CD4-positive, alpha-beta T cell (primary cell): ENCODE results near the gene GBA3. TPM values are rescaled to one million over a fixed set of nuclear protein-coding genes. Genes with fewer than 3 reads are reported as not detected.

Experiments
- ATAC-seq: fragments of 200-7000 bp; cut with Tn5 transposase; one replicate; pipeline ENCODE4 v1.10.0; 2022; ENCODE audit warnings: mild to moderate bottlenecking; ENCODE audit not compliant: poor library complexity
- CTCF ChIA-PET: fragments of 350-600 bp; sonication (Branson Sonifier 250); formaldehyde crosslinking; loops from one replicate; lab custom pipeline; 2021; ENCODE audit warnings: antibody characterized with exemption, inconsistent platforms; lab: Charles Lee
- POLR2A ChIA-PET: fragments of 350-600 bp; sonication (Branson Sonifier 250); formaldehyde crosslinking; loops from one replicate; lab custom pipeline; 2021; ENCODE audit warnings: antibody characterized with exemption, inconsistent platforms; lab: Charles Lee
- DNase-seq, 14 experiments: peaks; one replicate each; pipeline ENCODE4 v3.0.0-alpha.2; 2013 to 2020; ENCODE audit warnings: mixed read lengths in 2 of 14
- H3K27ac ChIP-seq, 2 donors: one replicate each; pipeline versions ENCODE4 v1.5.1 to v1.7.0; 2013; ENCODE audit warnings: low read length in 2 of 2, low read depth in 1 of 2, mild to moderate bottlenecking in 1 of 2
- H3K27me3 ChIP-seq, 2 experiments: 1 replicate in 1 of 2; 2 replicates in 1 of 2; pipeline versions ENCODE4 v1.6.1 to v1.7.0; 2013; ENCODE audit warnings: low read length in 2 of 2, control low read depth in 1 of 2, mild to moderate bottlenecking in 1 of 2, moderate library complexity in 1 of 2; ENCODE audit not compliant: insufficient read depth in 2 of 2, control insufficient read depth in 1 of 2
- H3K36me3 ChIP-seq: one replicate; pipeline ENCODE4 v1.6.1; 2013; ENCODE audit warnings: low read length, control low read depth; ENCODE audit not compliant: insufficient read depth
- H3K4me1 ChIP-seq: one replicate; pipeline ENCODE4 v1.6.1; 2013; ENCODE audit warnings: low read length, control low read depth; ENCODE audit not compliant: insufficient read depth
- H3K4me3 ChIP-seq: one replicate; pipeline ENCODE4 v1.5.1; 2013; ENCODE audit warnings: mild to moderate bottlenecking, low read length, moderate library complexity
- H3K9me3 ChIP-seq, 2 experiments: 1 replicate in 1 of 2; 2 replicates in 1 of 2; pipeline versions ENCODE4 v1.6.1 to v1.7.0; 2013; ENCODE audit warnings: low read length in 2 of 2, mild to moderate bottlenecking in 2 of 2, control low read depth in 1 of 2, moderate library complexity in 1 of 2; ENCODE audit not compliant: control insufficient read depth in 1 of 2, insufficient read depth in 1 of 2
- H3K27ac Mint-ChIP-seq: one replicate; pipeline ENCODE4 v1.8.0; 2020; ENCODE audit warnings: mixed read lengths
- H3K27me3 Mint-ChIP-seq: one replicate; pipeline ENCODE4 v1.8.0; 2021; ENCODE audit warnings: mixed read lengths
- H3K36me3 Mint-ChIP-seq: one replicate; pipeline ENCODE4 v1.8.0; 2021; ENCODE audit warnings: low read depth, mixed read lengths
- H3K4me1 Mint-ChIP-seq: one replicate; pipeline ENCODE4 v1.8.0; 2021; ENCODE audit warnings: low read depth, mixed read lengths
- H3K4me3 Mint-ChIP-seq: one replicate; pipeline ENCODE4 v1.8.0; 2020; ENCODE audit warnings: mild to moderate bottlenecking, mixed read lengths
- H3K9me3 Mint-ChIP-seq: one replicate; pipeline ENCODE4 v1.8.0; 2020; ENCODE audit warnings: mixed read lengths
- CTCF ChIP-seq: fragments of 200-600 bp; IDR thresholded peaks from one replicate; pipeline ENCODE4 v1.8.0; 2022; ENCODE audit warnings: antibody characterized with exemption, mild to moderate bottlenecking
- intact Hi-C, 2 experiments: fragments of 100-400 bp; cut with DNase I in 1 of 2; cut with micrococcal nuclease in 1 of 2; formaldehyde crosslinking; loops; one replicate each; pipeline versions ENCODE4 v1.15.1 to v1.9.0; 2023 to 2025; cut with DNase I, micrococcal nuclease
- total RNA-seq, 174 experiments: library from RNA in 2 of 174; stranded (reverse) in 2 of 174; gene quantifications; one replicate each; pipeline ENCODE4 v1.2.3 and lab custom pipeline; 2021 to 2026

GBA3 gene
- total RNA-seq, 2 experiments from 2014 or later, result not detected

GRCh38 chr4:22744478-22745062, 51.8 kb downstream of the GBA3 start:
- Histone ChIP-seq H3K27ac (no peak overlapping the region), H3K4me3 (no peak overlapping the region), H3K36me3 (no peaks in the 10 kb centered on the region), H3K27me3 (no peaks in the 10 kb centered on the region), H3K9me3 (no peaks in the 10 kb centered on the region), H3K4me1 (no peaks in the 10 kb centered on the region)
- Mint-ChIP-seq H3K9me3 (peaks cover 8% of the 10 kb centered on the region), H3K4me3 (no peak overlapping the region), H3K36me3 (no peaks in the 10 kb centered on the region), H3K27ac (no peak overlapping the region), H3K4me1 (no peaks in the 10 kb centered on the region), H3K27me3 (peaks cover 5% of the 10 kb centered on the region)
- ATAC-seq, result no peak
- DNase-seq, result no peak
- TF ChIP-seq CTCF, result no peak
- CTCF ChIA-PET, result no interaction called here
- intact Hi-C loops, result no loop called here
- POLR2A ChIA-PET, result no interaction called here

DNA sequence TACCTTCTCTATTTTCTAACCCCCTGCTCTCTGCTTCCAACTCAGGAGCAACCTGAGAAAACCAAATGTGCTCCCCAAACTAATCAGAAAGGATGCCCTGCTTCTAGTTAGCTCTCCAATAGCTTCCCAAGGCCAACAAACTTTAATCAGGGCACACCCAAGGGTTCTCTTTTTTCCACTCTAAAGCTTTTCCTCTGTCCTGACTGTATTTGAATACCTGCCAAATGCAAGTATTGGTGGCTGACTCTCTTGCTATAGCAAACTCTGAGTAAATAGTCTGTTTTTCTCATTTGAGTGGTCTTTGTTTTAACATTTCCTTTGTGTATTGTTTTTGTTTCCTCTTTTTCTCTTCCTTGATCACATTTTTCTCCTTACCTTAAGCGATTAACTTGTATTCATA, 52.5 kb downstream of the GBA3 start:
- TF ChIP-seq CTCF, result no peak
- Mint-ChIP-seq H3K27me3 (peaks cover 5% of the 10 kb centered on the region), H3K27ac (no peak overlapping the region), H3K9me3 (peaks cover 8% of the 10 kb centered on the region), H3K4me1 (no peaks in the 10 kb centered on the region), H3K4me3 (no peak overlapping the region), H3K36me3 (no peaks in the 10 kb centered on the region)
- H3K9me3 ChIP-seq, result no peaks in the 10 kb centered on the region
- DNase-seq, result no peak
- no peak overlapping the region for H3K4me3 ChIP-seq
- intact Hi-C loops, result no loop called here
- ChIA-PET CTCF (no interaction called here), POLR2A (interaction anchor here (0.7 kb wide), 1 partner anchor 82 kb away, joined by 3 read pairs; no protein-coding TSS in a partner anchor)
- no peaks in the 10 kb centered on the region for H3K36me3 ChIP-seq
- no peak for ATAC-seq
- no peaks in the 10 kb centered on the region for H3K4me1 ChIP-seq
- no peaks in the 10 kb centered on the region for H3K27me3 ChIP-seq
- no peak overlapping the region for H3K27ac ChIP-seq

- Mint-ChIP-seq H3K27ac (no peak overlapping the region), H3K36me3 (no peaks in the 10 kb centered on the region), H3K4me3 (no peak overlapping the region), H3K27me3 (no peaks in the 10 kb centered on the region), H3K4me1 (no peaks in the 10 kb centered on the region), H3K9me3 (no peaks in the 10 kb centered on the region)
- Histone ChIP-seq H3K36me3 (no peaks in the 10 kb centered on the region), H3K4me3 (no peak overlapping the region), H3K27ac (no peak overlapping the region), H3K4me1 (no peaks in the 10 kb centered on the region), H3K9me3 (peaks cover 0 to 4% of the 10 kb centered on the region in 2 experiments), H3K27me3 (no peaks in the 10 kb centered on the region)
- TF ChIP-seq CTCF, result no peak
- DNase-seq (no peak), ATAC-seq (no peak)
- POLR2A ChIA-PET, result no interaction called here
- intact Hi-C loops, result no loop called here
- CTCF ChIA-PET, result no interaction called here
Observed at GRCh38 chr4:22754116-22754515, 61.4 kb downstream of the GBA3 start.
